GM12872 (cell line): ENCODE measurements around the gene FMNL3.

Experiments used
- TF ChIP-seq, protein P1 (sequence below): IDR thresholded peaks from 3 replicates; pipeline ENCODE4 v1.5.1; 2011; ENCODE audit warnings: low read depth, mild to moderate bottlenecking, low read length, moderate library complexity; ENCODE audit not compliant: insufficient read depth

FMNL3 gene

DNA sequence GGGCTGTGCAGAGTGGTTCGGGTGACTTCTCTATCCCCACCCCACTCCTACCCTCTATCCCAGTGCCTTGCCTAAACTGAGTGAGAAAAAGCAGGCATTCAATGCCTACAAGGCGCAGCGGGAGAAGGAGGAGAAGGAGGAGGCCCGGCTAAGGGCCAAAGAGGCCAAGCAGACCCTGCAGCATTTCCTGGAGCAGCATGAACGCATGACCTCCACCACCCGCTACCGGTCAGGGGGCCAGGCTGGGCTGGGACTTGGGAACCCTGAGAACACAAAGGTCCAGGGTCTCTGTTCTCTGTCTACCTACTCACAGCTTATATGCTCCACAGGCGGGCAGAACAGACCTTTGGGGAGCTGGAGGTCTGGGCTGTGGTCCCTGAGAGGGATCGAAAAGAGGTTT lies 72.2 kb downstream of the FMNL3 start:
- TF ChIP-seq, protein P1, sequence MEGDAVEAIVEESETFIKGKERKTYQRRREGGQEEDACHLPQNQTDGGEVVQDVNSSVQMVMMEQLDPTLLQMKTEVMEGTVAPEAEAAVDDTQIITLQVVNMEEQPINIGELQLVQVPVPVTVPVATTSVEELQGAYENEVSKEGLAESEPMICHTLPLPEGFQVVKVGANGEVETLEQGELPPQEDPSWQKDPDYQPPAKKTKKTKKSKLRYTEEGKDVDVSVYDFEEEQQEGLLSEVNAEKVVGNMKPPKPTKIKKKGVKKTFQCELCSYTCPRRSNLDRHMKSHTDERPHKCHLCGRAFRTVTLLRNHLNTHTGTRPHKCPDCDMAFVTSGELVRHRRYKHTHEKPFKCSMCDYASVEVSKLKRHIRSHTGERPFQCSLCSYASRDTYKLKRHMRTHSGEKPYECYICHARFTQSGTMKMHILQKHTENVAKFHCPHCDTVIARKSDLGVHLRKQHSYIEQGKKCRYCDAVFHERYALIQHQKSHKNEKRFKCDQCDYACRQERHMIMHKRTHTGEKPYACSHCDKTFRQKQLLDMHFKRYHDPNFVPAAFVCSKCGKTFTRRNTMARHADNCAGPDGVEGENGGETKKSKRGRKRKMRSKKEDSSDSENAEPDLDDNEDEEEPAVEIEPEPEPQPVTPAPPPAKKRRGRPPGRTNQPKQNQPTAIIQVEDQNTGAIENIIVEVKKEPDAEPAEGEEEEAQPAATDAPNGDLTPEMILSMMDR, result no peak

GRCh38 chr12:49633703-49634345 lies 73.4 kb downstream of the FMNL3 start:
- TF ChIP-seq, protein P1, result no peak

GRCh38 chr12:49632986-49633702 lies 74.1 kb downstream of the FMNL3 start:
- TF ChIP-seq, protein P1, result no peak

- TF ChIP-seq, protein P1, result no peak
Measured at GRCh38 chr12:49632401-49632800, 74.8 kb downstream of the FMNL3 start.

DNA sequence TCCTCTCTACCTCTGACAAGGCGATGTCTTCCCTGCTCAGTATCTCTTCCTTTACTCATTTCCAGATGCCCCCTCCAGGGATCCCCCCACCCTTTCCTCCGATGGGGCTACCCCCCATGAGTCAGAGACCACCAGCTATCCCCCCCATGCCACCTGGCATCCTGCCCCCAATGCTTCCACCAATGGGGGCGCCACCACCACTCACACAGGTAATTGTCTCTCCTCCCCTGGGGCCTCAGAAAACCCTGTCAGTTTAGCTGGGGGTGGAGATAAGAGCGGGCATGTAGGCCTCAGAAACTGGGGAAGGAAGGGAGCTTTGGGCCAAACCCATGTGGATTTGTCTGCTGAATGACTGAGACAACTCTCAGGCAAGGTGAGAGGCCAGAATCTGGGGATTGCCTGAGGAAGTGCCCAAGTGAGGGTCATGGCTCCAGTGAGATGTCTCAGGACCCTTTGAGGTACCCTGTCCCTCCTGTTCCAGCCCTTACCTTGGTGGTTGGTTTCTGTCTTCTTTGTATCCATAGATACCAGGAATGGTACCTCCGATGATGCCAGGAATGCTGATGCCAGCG lies 75.8 kb downstream of the FMNL3 start:
- TF ChIP-seq, protein P1, result no peak

DNA sequence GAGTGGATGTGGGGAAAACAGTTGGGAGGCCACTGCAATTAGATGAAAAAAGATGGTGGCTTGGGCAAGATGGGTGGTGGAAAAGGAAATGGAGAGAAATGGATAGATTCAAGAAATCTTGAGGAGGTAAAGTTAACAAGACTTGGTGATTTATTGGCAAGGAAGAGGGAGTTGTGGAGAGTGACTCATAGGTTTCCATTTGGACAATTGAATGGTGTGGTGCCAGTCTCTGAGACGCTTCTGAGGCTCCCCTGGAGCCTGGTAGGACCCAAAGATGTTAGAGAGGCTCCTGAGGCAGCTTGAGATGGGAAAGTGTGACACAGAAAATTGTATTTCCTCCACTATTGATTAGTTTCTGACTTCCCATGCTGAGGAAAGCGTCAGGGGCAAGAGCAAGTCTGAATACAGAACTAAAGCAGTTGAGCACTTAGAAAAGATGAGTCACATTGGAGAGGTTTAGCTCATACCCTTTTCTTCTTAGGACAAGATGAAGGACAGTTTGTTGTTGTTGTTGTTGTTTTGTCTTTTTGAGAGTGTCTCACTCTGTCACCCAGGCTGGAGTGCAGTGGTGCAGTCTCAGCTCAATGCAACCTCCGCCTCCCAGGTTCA lies 79.3 kb downstream of the FMNL3 start:
- TF ChIP-seq, protein P1, result no peak

DNA sequence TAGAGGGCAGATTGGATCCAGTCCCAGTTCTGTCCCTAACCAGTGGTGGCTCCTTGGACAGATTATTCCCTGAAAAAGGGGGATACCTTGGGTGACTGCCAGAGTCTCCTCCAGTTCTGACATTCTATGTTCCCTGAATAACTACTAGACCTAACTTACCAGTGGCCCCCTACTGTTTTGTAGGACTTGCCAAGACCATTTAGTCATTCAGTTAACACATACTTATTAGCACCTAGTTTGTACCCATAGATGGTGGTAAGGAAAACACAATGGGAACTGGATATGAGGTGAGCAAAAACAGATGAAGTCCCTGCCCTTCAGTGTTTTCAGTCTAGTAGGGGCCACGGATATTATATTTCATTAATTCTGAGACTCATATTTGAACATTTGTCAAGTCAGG lies 80.4 kb downstream of the FMNL3 start:
- TF ChIP-seq, protein P1, result no peak
